Fibroblast of the aortic adventitia (primary cell): ENCODE measurements around the gene RASGEF1C. TPM values are rescaled to one million over a fixed set of nuclear protein-coding genes. Genes with fewer than 3 reads are reported as not detected.
"Not testable (repeated sequence)": the region's sequence is repeated elsewhere in the genome, so short reads cannot be mapped to it uniquely, and the experiment has no call there.

Experiments used
- DNase-seq: peaks from one replicate; pipeline ENCODE4 v3.0.0-alpha.2; 2010; ENCODE audit warnings: low read depth
- H3K4me3 ChIP-seq: 2 replicates; pipeline ENCODE4 v1.5.1; 2011; ENCODE audit warnings: low read depth, mild to moderate bottlenecking, control low read depth, low read length, moderate library complexity
- total RNA-seq: library from RNA; depleted of rRNA; stranded (reverse); fragments of >200 nt; gene quantifications from 2 replicates; pipeline ENCODE4 v1.2.3, GENCODE V29; 2012; ENCODE audit warnings: low replicate concordance
- TF ChIP-seq, protein P1 (sequence below): IDR thresholded peaks from 2 replicates; pipeline ENCODE4 v1.5.1; 2011; ENCODE audit warnings: mild to moderate bottlenecking, low read length, control low read depth, inconsistent platforms; ENCODE audit not compliant: insufficient read depth

RASGEF1C gene
- total RNA-seq, 1 donor, result not detected

DNA sequence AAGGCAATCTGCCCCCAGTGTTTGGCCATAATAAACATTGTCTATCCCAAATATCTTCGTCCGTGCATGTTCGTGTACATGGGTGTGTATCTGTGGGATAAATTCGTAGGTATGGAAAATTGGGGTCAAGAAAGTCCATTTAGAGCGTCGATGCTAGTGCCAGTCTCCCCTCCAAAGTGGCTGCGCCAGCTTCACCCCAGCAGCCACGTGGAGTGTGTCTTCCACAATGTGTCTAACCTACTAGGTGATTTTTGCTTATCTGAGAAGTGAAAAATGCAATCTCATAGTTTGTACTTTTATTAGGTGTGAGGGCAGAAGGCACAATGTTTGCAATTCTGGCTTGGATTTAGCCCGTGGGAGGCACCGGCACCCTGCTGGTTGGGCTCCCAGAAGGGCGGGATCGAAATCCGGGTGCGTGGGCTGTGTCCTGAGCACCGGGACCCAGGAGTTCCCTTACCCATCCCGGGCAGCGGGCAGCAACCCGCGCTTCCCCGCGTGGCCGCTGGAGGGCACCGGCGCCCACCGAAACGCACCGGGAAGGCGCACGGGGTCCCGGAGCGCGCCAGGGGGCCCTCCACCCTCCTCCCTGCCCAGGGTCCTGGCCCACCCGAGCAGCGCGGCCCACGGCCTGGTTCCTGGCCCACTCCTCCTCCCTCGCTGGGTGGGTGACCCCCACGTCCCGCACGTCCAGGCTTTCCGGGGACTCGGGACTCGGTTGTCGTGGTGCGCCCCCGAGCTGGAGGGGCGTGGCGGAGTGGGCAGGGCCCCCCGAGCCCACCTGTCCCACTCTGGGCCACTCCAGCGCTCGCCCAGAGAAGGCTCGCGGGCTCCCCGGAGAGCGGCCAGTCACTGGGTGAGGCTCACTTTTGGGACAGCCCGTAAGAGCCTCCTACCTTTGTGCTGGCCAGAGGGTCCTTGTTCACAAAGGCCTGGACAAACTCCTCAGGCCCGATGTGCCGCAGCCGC is 82.0 kb downstream of the RASGEF1C start:
- H3K4me3 ChIP-seq, result no peak overlapping the region
- peak; percentile 5 for DNase-seq
- TF ChIP-seq, protein P1, sequence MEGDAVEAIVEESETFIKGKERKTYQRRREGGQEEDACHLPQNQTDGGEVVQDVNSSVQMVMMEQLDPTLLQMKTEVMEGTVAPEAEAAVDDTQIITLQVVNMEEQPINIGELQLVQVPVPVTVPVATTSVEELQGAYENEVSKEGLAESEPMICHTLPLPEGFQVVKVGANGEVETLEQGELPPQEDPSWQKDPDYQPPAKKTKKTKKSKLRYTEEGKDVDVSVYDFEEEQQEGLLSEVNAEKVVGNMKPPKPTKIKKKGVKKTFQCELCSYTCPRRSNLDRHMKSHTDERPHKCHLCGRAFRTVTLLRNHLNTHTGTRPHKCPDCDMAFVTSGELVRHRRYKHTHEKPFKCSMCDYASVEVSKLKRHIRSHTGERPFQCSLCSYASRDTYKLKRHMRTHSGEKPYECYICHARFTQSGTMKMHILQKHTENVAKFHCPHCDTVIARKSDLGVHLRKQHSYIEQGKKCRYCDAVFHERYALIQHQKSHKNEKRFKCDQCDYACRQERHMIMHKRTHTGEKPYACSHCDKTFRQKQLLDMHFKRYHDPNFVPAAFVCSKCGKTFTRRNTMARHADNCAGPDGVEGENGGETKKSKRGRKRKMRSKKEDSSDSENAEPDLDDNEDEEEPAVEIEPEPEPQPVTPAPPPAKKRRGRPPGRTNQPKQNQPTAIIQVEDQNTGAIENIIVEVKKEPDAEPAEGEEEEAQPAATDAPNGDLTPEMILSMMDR, result peak; percentile 74

DNA sequence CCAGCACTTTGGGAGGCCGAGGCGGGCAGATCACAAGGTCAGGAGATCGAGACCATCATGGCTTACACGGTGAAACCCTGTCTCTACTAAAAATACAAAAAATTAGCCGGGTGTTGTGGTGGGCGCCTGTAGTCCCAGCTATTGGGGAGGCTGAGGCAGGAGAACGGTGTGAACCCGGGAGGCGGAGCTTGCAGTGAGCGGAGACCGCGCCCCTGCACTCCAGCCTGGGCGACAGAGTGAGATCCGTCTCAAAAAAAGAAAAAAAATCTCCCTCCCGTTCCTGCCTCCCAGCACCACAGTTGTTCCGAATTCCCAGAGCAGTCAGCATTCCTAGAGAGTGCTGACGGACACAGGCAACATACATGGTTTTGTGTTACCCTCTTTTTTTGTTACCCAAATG is 82.9 kb downstream of the RASGEF1C start:
- H3K4me3 ChIP-seq, DNase-seq: not testable (repeated sequence)

DNA sequence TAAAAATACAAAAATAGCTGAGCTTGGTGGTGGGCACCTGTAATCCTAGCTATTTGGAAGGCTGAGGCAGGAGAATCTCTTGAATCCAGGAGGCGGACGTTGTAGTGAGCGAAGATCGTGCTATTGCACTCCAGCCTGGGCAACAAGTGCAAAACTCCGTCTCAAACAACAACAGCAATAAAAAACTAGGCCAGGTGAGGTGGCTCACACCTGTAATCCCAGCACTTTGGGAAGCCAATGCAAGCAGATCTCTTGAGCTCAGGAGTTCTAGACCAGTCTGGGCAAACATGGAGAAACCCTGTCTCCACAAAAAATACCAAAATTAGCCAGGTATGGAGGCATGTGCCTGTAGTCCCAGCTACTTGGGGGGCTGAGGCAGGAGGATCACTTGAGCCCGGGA is 84.3 kb downstream of the RASGEF1C start:
- H3K4me3 ChIP-seq, DNase-seq: not testable (repeated sequence)

DNA sequence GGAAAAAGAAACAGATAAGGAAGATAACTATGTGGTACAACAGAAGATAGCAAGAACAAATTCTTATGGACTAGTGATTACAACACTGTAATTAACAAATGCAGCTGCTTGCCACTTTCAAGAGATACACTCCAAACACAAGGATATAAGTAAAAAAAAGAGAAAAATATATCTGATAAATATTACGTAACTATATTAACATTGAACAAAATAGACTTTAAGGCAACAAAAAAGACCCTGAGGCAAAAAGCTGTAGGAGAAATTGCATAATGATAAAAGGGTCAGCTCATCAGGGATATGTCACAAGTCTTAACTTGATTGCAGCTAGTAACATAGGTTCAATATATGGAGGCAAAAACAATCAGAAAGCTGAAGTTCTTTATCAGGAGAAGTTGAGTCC is 86.1 kb downstream of the RASGEF1C start:
- no peak for DNase-seq
- H3K4me3 ChIP-seq, result no peak overlapping the region
- TF ChIP-seq, protein P1, result no peak

DNA sequence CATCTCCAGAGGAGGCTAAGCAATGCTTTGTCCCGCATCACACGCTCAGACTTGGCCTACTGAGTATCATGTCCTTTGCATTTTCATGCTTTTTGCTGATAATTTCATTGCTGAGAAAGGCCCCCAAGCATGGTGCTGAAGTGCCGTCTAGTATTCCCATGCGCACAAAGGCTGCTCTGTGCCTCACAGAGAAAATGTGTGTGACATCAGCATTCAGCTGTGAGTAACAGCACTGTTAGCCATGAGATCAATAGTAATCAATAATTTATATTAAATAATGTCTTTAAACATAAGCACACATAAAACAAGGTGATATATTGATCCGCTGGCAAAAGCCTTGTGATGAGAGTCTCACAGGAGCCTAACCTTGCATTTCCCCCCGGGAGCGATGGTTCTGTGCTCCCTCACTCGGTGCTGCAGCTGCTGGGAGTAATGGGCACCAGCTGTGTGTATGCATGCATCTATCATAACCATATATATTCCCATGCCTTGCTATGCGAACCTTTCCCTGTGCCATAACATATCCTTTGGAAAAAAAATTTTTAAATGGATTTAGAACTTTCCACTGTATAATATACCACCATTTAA is 87.1 kb downstream of the RASGEF1C start:
- no peak for DNase-seq
- TF ChIP-seq, protein P1, result no peak
- H3K4me3 ChIP-seq, result no peak overlapping the region

DNA sequence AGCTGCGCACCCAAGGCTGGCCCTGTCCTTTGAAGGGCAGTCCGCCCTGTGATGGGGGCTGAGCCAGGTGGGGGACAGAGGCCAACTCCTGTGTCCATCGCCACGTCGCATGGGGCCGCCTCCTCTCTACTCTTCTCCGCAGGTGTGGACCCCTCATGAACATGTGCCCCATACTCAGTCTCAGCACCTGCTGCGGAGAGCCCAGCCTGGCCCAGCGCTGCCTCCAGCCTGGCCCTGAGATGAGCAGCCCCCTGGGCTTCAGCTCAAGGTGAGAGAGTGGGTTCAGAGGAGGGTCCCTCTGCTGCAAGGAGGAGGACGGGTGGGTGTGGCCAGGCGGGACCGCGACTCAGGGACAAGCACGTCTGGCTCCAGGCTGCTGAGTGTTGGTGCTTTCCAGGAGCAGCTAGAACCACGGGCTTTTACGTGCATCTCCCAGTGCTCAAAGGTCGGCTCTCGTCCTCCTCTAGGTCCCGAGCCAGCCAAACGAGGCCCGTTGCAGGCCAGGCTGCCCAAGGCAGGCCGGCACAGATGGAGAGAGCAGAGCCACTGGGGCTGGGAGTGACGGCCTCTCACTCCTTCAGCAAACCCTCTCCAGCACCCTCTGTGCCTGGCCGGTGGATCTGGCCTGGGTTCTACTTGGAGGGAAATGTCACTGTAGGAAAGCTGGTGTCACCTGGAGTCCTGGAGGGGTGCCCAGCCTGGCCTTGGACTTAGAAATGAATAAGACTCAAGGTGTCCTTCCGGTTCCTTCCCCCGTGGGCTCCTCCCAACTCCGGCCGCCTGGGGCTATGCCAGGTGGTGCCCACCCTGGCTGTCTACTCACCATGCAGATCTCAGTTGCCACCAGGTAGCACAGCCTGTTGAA is 88.5 kb downstream of the RASGEF1C start:
- no peak overlapping the region for H3K4me3 ChIP-seq
- DNase-seq, result no peak

DNA sequence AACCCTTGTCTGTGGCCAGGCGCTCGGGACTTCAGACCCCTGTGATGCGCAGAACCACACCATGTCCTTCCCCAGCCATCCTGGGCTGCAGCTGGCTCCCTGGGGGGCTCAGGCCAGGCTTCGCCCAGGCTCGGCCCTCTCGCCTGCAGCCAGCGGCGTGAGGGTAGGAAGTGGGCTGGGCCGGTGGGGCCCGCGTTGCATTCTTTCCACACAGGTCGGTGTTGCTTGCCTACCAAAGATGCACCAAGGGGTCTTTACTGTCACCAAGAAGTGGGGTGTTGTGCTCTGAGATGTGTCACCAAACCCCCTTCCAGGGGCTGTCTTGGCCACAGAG is 89.1 kb downstream of the RASGEF1C start:
- no peak for DNase-seq
- H3K4me3 ChIP-seq, result no peak overlapping the region
- TF ChIP-seq, protein P1, result no peak

More for the DNA sequence above, 88.5 kb downstream of the RASGEF1C start:
- TF ChIP-seq, protein P1, result no peak
